ENCODE data around the gene CEMIP.

GRCh38 chr15:80773122-80773551 is 6.0 kb upstream of the CEMIP start:
- TF ChIP-seq CTCF (IDR thresholded peaks at IDR 0.05): no peak
- TF ChIP-seq ZNF302 (CRISPR knock-in tag; IDR thresholded peaks at IDR 0.05): no peak
- TF ChIP-seq MAX (IDR thresholded peaks at IDR 0.05): no peak
- TF ChIP-seq HDAC2 (IDR thresholded peaks at IDR 0.05): no peak
- TF ChIP-seq CBX8 (IDR thresholded peaks at IDR 0.05): no peak
- no peak for TF ChIP-seq RNF2 (IDR thresholded peaks at IDR 0.05; ENCODE audit: borderline replicate concordance, low read depth)
- no peak for TF ChIP-seq CBX2 (IDR thresholded peaks at IDR 0.05; ENCODE audit: borderline replicate concordance, low read depth)
- no peak for TF ChIP-seq PBX3 (IDR thresholded peaks at IDR 0.05)
- no peak for TF ChIP-seq PHF8 (IDR thresholded peaks at IDR 0.05; ENCODE audit: borderline replicate concordance, low read depth)
- TF ChIP-seq NFE2L2 (conservative IDR thresholded peaks at IDR 0.05; ENCODE audit: low read length): no peak
